ENCODE results near the gene PIP5K1B. TPM values are rescaled to one million over a fixed set of nuclear protein-coding genes. Genes with fewer than 3 reads are reported as not detected.

The PIP5K1B gene
- total and polyA plus RNA-seq, 2 experiments from 2014 or later = 3.7 to 10.2 TPM

DNA sequence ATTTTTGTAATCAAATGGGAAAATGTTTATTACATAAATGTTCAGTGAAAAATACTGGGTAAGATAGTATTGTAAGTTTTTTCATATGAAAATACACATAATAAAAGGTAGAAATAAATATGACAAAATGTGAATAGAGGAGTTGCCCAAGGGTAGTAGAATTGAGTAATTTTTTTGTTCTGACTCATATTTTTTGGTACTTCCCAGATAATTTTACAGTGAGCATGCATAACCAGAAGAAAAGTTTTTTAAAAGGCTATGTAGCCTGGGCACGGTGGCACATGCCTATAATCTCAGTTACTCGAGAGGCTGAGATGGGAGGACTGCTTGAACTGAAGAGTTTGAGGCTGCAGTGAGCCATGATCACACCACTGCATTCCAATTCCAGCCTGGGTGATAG is 116.9 kb downstream of the PIP5K1B start:
- H3K4me3 ChIP-seq = no peak overlapping the region
- H3K9me3 ChIP-seq (ENCODE audit: low read depth) = no peaks in the 10 kb centered on the region
- no peaks in the 10 kb centered on the region for H3K9me2 ChIP-seq (replicated peaks; ENCODE audit: insufficient read depth)
- H3K79me2 ChIP-seq = no peaks in the 10 kb centered on the region
- H3K36me3 ChIP-seq (replicated peaks; ENCODE audit: insufficient read depth, low read depth) = no peaks in the 10 kb centered on the region
- H3K27me3 ChIP-seq = no peaks in the 10 kb centered on the region
- no peak overlapping the region for H3K4me2 ChIP-seq
- no peak for TF ChIP-seq EZH2phosphoT487 (IDR thresholded peaks at IDR 0.05; ENCODE audit: low read depth, severe bottlenecking, unreplicated experiment)
- TF ChIP-seq, protein P1, sequence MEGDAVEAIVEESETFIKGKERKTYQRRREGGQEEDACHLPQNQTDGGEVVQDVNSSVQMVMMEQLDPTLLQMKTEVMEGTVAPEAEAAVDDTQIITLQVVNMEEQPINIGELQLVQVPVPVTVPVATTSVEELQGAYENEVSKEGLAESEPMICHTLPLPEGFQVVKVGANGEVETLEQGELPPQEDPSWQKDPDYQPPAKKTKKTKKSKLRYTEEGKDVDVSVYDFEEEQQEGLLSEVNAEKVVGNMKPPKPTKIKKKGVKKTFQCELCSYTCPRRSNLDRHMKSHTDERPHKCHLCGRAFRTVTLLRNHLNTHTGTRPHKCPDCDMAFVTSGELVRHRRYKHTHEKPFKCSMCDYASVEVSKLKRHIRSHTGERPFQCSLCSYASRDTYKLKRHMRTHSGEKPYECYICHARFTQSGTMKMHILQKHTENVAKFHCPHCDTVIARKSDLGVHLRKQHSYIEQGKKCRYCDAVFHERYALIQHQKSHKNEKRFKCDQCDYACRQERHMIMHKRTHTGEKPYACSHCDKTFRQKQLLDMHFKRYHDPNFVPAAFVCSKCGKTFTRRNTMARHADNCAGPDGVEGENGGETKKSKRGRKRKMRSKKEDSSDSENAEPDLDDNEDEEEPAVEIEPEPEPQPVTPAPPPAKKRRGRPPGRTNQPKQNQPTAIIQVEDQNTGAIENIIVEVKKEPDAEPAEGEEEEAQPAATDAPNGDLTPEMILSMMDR (IDR thresholded peaks at IDR 0.05; ENCODE audit: poor library complexity) = no peak
- no peak for TF ChIP-seq EZH2 (IDR thresholded peaks at IDR 0.05; ENCODE audit: borderline replicate concordance)
- H2AFZ ChIP-seq = no peak overlapping the region
- WGBS (ENCODE audit: low lambda C conversion rate, missing lambda C conversion rate) = 84% methylated on average over 2 of the region's 2 CpGs
- H3K4me1 ChIP-seq (ENCODE audit: insufficient read depth) = no peaks in the 10 kb centered on the region
- H3K27ac ChIP-seq = no peak overlapping the region
- no peak for DNase-seq (ENCODE audit: low spot score)
- no peaks in the 10 kb centered on the region for H4K20me1 ChIP-seq (ENCODE audit: insufficient read depth, poor library complexity, severe bottlenecking)

GRCh38 chr9:68822596-68823165 is 117.6 kb downstream of the PIP5K1B start:
- Histone ChIP-seq H3K9me3 (ENCODE audit: low read depth) (no peaks in the 10 kb centered on the region), H3K27me3 (no peaks in the 10 kb centered on the region), H3K79me2 (no peaks in the 10 kb centered on the region), H3K27ac (no peak overlapping the region), H3K4me3 (no peak overlapping the region), H3K4me2 (no peak overlapping the region), H4K20me1 (ENCODE audit: insufficient read depth, poor library complexity, severe bottlenecking) (no peaks in the 10 kb centered on the region), H3K36me3 (replicated peaks; ENCODE audit: insufficient read depth, low read depth) (no peaks in the 10 kb centered on the region), H3K4me1 (ENCODE audit: insufficient read depth) (no peaks in the 10 kb centered on the region), H3K9me2 (replicated peaks; ENCODE audit: insufficient read depth) (no peaks in the 10 kb centered on the region), H2AFZ (no peak overlapping the region)
- TF ChIP-seq, protein P1 (IDR thresholded peaks at IDR 0.05; ENCODE audit: poor library complexity) = no peak
- TF ChIP-seq EZH2 (IDR thresholded peaks at IDR 0.05; ENCODE audit: borderline replicate concordance) (no peak), EZH2phosphoT487 (IDR thresholded peaks at IDR 0.05; ENCODE audit: low read depth, severe bottlenecking, unreplicated experiment) (no peak)
- peak; percentile 8 for DNase-seq (ENCODE audit: low spot score)
- WGBS (ENCODE audit: low lambda C conversion rate, missing lambda C conversion rate) = 93% methylated on average over 6 of the region's 6 CpGs

DNA sequence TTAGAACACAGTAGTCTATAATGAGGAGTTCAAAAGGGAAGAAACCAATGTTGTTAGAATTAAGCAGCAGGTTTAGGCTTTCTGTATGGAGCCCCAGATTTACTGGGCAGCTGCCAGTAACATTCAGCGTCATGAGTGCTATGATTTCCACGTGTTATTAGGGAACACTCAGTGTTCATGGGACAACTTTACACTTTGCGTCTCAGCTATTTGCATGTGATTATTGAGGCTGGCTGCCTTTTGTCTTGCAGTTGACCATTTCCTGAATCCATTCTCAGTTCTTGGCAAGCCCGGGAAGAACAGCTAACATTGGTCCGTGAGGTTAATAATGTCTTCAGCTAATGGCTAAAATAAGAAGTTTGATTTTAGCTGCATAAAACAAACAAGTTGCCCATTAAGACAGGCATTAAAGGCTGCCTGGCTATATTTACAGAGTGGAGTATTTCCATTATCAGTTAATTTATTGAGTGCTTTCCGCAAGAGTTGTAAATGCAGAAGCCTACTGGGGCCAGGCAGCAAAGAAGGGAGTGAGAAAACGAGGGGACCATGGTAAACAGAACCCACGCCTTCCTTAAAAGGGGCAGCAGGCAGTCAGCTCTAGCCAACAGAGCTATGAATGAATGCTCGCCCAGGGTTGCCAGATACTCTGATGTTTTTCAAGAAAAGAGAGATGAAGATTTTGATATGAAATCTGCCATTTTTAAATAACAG is 120.9 kb downstream of the PIP5K1B start:
- WGBS (ENCODE audit: low lambda C conversion rate, missing lambda C conversion rate) = 46% methylated on average over 9 of the region's 9 CpGs
- H2AFZ ChIP-seq = no peak overlapping the region
- no peak overlapping the region for H3K4me3 ChIP-seq
- no peaks in the 10 kb centered on the region for H3K36me3 ChIP-seq (replicated peaks; ENCODE audit: insufficient read depth, low read depth)
- DNase-seq (ENCODE audit: low spot score) = no peak
- H3K9me2 ChIP-seq (replicated peaks; ENCODE audit: insufficient read depth) = no peaks in the 10 kb centered on the region
- H3K4me2 ChIP-seq = no peak overlapping the region
- H4K20me1 ChIP-seq (ENCODE audit: insufficient read depth, poor library complexity, severe bottlenecking) = no peaks in the 10 kb centered on the region
- TF ChIP-seq EZH2 (IDR thresholded peaks at IDR 0.05; ENCODE audit: borderline replicate concordance) = no peak
- no peak for TF ChIP-seq EZH2phosphoT487 (IDR thresholded peaks at IDR 0.05; ENCODE audit: low read depth, severe bottlenecking, unreplicated experiment)
- TF ChIP-seq, protein P1 (IDR thresholded peaks at IDR 0.05; ENCODE audit: poor library complexity) = no peak
- no peaks in the 10 kb centered on the region for H3K9me3 ChIP-seq (ENCODE audit: low read depth)
- H3K27ac ChIP-seq = no peak overlapping the region
- no peaks in the 10 kb centered on the region for H3K27me3 ChIP-seq
- no peaks in the 10 kb centered on the region for H3K79me2 ChIP-seq
- H3K4me1 ChIP-seq (ENCODE audit: insufficient read depth) = no peaks in the 10 kb centered on the region

Measured in hepatocyte (in vitro differentiated cells).